GM18909 (cell line): ENCODE measurements around the gene AGAP3.

Experiments used
- ATAC-seq: cut with Tn5 transposase; IDR thresholded peaks from one replicate; pipeline ENCODE4 v1.9.1; 2021; ENCODE audit warnings: mild to moderate bottlenecking; ENCODE audit not compliant: unreplicated experiment, poor library complexity

The AGAP3 gene

GRCh38 chr7:151071032-151071866 lies 15.0 kb upstream of the AGAP3 start:
- no peak for ATAC-seq

- ATAC-seq: no peak
Measured at GRCh38 chr7:151073990-151074389, 12.3 kb upstream of the AGAP3 start.

GRCh38 chr7:151074817-151075661 lies 11.2 kb upstream of the AGAP3 start:
- ATAC-seq: no peak

GRCh38 chr7:151075662-151075971 lies 10.7 kb upstream of the AGAP3 start:
- ATAC-seq: no peak

GRCh38 chr7:151075978-151076426 lies 10.3 kb upstream of the AGAP3 start:
- ATAC-seq: no peak

- ATAC-seq: no peak
Measured at GRCh38 chr7:151076863-151077704, 9.2 kb upstream of the AGAP3 start.

- ATAC-seq: no peak
Measured at GRCh38 chr7:151077705-151078232, 8.5 kb upstream of the AGAP3 start.

GRCh38 chr7:151078233-151079040 lies 7.8 kb upstream of the AGAP3 start:
- no peak for ATAC-seq

GRCh38 chr7:151079199-151079910 lies 6.9 kb upstream of the AGAP3 start:
- no peak for ATAC-seq

GRCh38 chr7:151080067-151080521 lies 6.2 kb upstream of the AGAP3 start:
- ATAC-seq: peak; percentile 1

- peak; percentile 77 for ATAC-seq
Measured at GRCh38 chr7:151080522-151081169, 5.6 kb upstream of the AGAP3 start, which contains the start of gene FASTK. Gene FASTK, minus strand, starts transcription at chr7:151080809. Its CDS starts 43 bp downstream, at chr7:151080766.

GRCh38 chr7:151081170-151082101 lies 4.8 kb upstream of the AGAP3 start:
- no peak for ATAC-seq

- no peak for ATAC-seq
Measured at GRCh38 chr7:151082141-151083070, 3.9 kb upstream of the AGAP3 start.

GRCh38 chr7:151083071-151083823 lies 3.0 kb upstream of the AGAP3 start, which contains the start of gene TMUB1:
Gene TMUB1, minus strand, starts transcription at chr7:151083493. Its CDS starts 930 bp downstream, at chr7:151082563.
- peak; percentile 56 for ATAC-seq

- no peak for ATAC-seq
Measured at GRCh38 chr7:151083824-151084160, 2.5 kb upstream of the AGAP3 start.
